Mucosa of stomach (tissue), 1 donor: ENCODE measurements around the gene ACVRL1.

ENCODE experiments used
- H3K27me3 ChIP-seq: one replicate; pipeline ENCODE4 v1.7.0; 2013; ENCODE audit warnings: mild to moderate bottlenecking, low read length; ENCODE audit not compliant: control insufficient read depth, insufficient read depth
- H3K36me3 ChIP-seq: one replicate; pipeline ENCODE4 v1.7.0; 2013; ENCODE audit warnings: low read length; ENCODE audit not compliant: control insufficient read depth, insufficient read depth
- H3K4me1 ChIP-seq: one replicate; pipeline ENCODE4 v1.7.0; 2013; ENCODE audit warnings: mild to moderate bottlenecking, low read length; ENCODE audit not compliant: control insufficient read depth, insufficient read depth
- H3K4me3 ChIP-seq: one replicate; pipeline ENCODE4 v1.7.0; 2013; ENCODE audit warnings: low read length
- H3K9ac ChIP-seq: one replicate; pipeline ENCODE4 v1.7.0; 2013; ENCODE audit warnings: mild to moderate bottlenecking, low read length, moderate library complexity
- H3K9me3 ChIP-seq: one replicate; pipeline ENCODE4 v1.7.0; 2013; ENCODE audit warnings: mild to moderate bottlenecking, low read length, moderate library complexity; ENCODE audit not compliant: control insufficient read depth
- donor health status: Pancreatic carcinoma.

Gene ACVRL1

GRCh38 chr12:51893786-51894185 is 13.5 kb upstream of the ACVRL1 start:
- Histone ChIP-seq H3K4me1 (peaks cover 14% of the 10 kb centered on the region), H3K36me3 (no peaks in the 10 kb centered on the region), H3K9ac (no peak overlapping the region), H3K4me3 (no peak overlapping the region), H3K9me3 (no peaks in the 10 kb centered on the region), H3K27me3 (peaks cover 3% of the 10 kb centered on the region)

GRCh38 chr12:51895378-51896135 is 11.7 kb upstream of the ACVRL1 start:
- H3K4me3 ChIP-seq: no peak overlapping the region
- no peak overlapping the region for H3K9ac ChIP-seq
- no peaks in the 10 kb centered on the region for H3K27me3 ChIP-seq
- H3K4me1 ChIP-seq: peaks cover 14% of the 10 kb centered on the region
- no peaks in the 10 kb centered on the region for H3K36me3 ChIP-seq
- H3K9me3 ChIP-seq: no peaks in the 10 kb centered on the region

- Histone ChIP-seq H3K4me3 (no peak overlapping the region), H3K36me3 (no peaks in the 10 kb centered on the region), H3K9ac (no peak overlapping the region), H3K9me3 (no peaks in the 10 kb centered on the region), H3K4me1 (peaks cover 11% of the 10 kb centered on the region), H3K27me3 (no peaks in the 10 kb centered on the region)
These were observed 11.1 kb upstream of the ACVRL1 start for GRCh38 chr12:51896236-51896635.

GRCh38 chr12:51897181-51897580 is 10.1 kb upstream of the ACVRL1 start:
- Histone ChIP-seq H3K4me1 (peaks cover 8% of the 10 kb centered on the region), H3K9ac (no peak overlapping the region), H3K36me3 (no peaks in the 10 kb centered on the region), H3K9me3 (no peaks in the 10 kb centered on the region), H3K4me3 (no peak overlapping the region), H3K27me3 (no peaks in the 10 kb centered on the region)

GRCh38 chr12:51898506-51898905 is 8.8 kb upstream of the ACVRL1 start:
- H3K4me3 ChIP-seq: no peak overlapping the region
- H3K36me3 ChIP-seq: no peaks in the 10 kb centered on the region
- H3K4me1 ChIP-seq: peaks cover 8% of the 10 kb centered on the region
- H3K9ac ChIP-seq: no peak overlapping the region
- H3K27me3 ChIP-seq: no peaks in the 10 kb centered on the region
- no peaks in the 10 kb centered on the region for H3K9me3 ChIP-seq

- Histone ChIP-seq H3K4me1 (peaks cover 8% of the 10 kb centered on the region), H3K36me3 (no peaks in the 10 kb centered on the region), H3K4me3 (no peak overlapping the region), H3K9me3 (no peaks in the 10 kb centered on the region), H3K27me3 (no peaks in the 10 kb centered on the region), H3K9ac (no peak overlapping the region)
These were observed 8.4 kb upstream of the ACVRL1 start for GRCh38 chr12:51898937-51899336.

- no peaks in the 10 kb centered on the region for H3K9me3 ChIP-seq
- no peak overlapping the region for H3K4me3 ChIP-seq
- H3K36me3 ChIP-seq: no peaks in the 10 kb centered on the region
- no peaks in the 10 kb centered on the region for H3K27me3 ChIP-seq
- no peak overlapping the region for H3K9ac ChIP-seq
- H3K4me1 ChIP-seq: peaks cover 5% of the 10 kb centered on the region
These were observed 6.9 kb upstream of the ACVRL1 start for GRCh38 chr12:51900323-51900889.

GRCh38 chr12:51901121-51901817 is 6.0 kb upstream of the ACVRL1 start:
- peaks cover 9% of the 10 kb centered on the region for H3K4me1 ChIP-seq
- H3K4me3 ChIP-seq: no peak overlapping the region
- H3K27me3 ChIP-seq: peaks cover 3% of the 10 kb centered on the region
- H3K9me3 ChIP-seq: no peaks in the 10 kb centered on the region
- H3K36me3 ChIP-seq: no peaks in the 10 kb centered on the region
- H3K9ac ChIP-seq: no peak overlapping the region

- Histone ChIP-seq H3K9me3 (no peaks in the 10 kb centered on the region), H3K4me1 (peaks cover 12% of the 10 kb centered on the region), H3K9ac (no peak overlapping the region), H3K4me3 (no peak overlapping the region), H3K36me3 (no peaks in the 10 kb centered on the region), H3K27me3 (peaks cover 9% of the 10 kb centered on the region)
These were observed 5.4 kb upstream of the ACVRL1 start for GRCh38 chr12:51901881-51902280.

- Histone ChIP-seq H3K4me1 (peaks cover 17% of the 10 kb centered on the region), H3K4me3 (no peak overlapping the region), H3K27me3 (peaks cover 25% of the 10 kb centered on the region), H3K36me3 (no peaks in the 10 kb centered on the region), H3K9me3 (no peaks in the 10 kb centered on the region), H3K9ac (peak overlapping the region; percentile 38)
These were observed 2.3 kb upstream of the ACVRL1 start for GRCh38 chr12:51904951-51905470.

GRCh38 chr12:51905471-51906429 is 1.6 kb upstream of the ACVRL1 start:
- no peak overlapping the region for H3K4me3 ChIP-seq
- no peaks in the 10 kb centered on the region for H3K36me3 ChIP-seq
- H3K4me1 ChIP-seq: peaks cover 21% of the 10 kb centered on the region
- no peaks in the 10 kb centered on the region for H3K9me3 ChIP-seq
- H3K9ac ChIP-seq: peak overlapping the region; percentile 38
- H3K27me3 ChIP-seq: peaks cover 25% of the 10 kb centered on the region
